Renal cortical epithelial cell (primary cell): Measurements from ENCODE around the gene ITGB2. TPM values are rescaled to one million over a fixed set of nuclear protein-coding genes. Genes with fewer than 3 reads are reported as not detected.
A peak's percentile ranks its signal among the peaks of the same experiment; 100 is the strongest.

Experiments
- DNase-seq: peaks from one replicate; pipeline ENCODE4 v3.0.0-alpha.2; 2011; ENCODE audit warnings: low read depth
- total RNA-seq: library from RNA; depleted of rRNA; stranded (reverse); fragments of >200 nt; gene quantifications from 2 replicates; pipeline ENCODE4 v1.2.3, GENCODE V29; 2014

The ITGB2 gene
- total RNA-seq, 1 donor from 2014 or later: 8.8 TPM

GRCh38 chr21:44940116-44940631, 19.5 kb upstream of the ITGB2 start:
- no peak for DNase-seq

- DNase-seq: peak; percentile 31
These were observed 18.9 kb upstream of the ITGB2 start, which contains the start of gene SLX9 for GRCh38 chr21:44939532-44940115. SLX9 (plus strand) TSS chr21:44940029; CDS start chr21:44940058, 29 bp downstream.

GRCh38 chr21:44938772-44939531, 18.3 kb upstream of the ITGB2 start:
- DNase-seq: no peak

- DNase-seq: no peak
These were observed 14.8 kb upstream of the ITGB2 start for GRCh38 chr21:44935533-44935927.

GRCh38 chr21:44934797-44935532, 14.3 kb upstream of the ITGB2 start:
- no peak for DNase-seq

GRCh38 chr21:44934276-44934675, 13.6 kb upstream of the ITGB2 start:
- no peak for DNase-seq

- no peak for DNase-seq
These were observed 13.2 kb upstream of the ITGB2 start for GRCh38 chr21:44933918-44934260.

GRCh38 chr21:44933199-44933917, 12.7 kb upstream of the ITGB2 start:
- DNase-seq: no peak

GRCh38 chr21:44932408-44933181, 11.9 kb upstream of the ITGB2 start:
- DNase-seq: no peak

- DNase-seq: no peak
These were observed 11.1 kb upstream of the ITGB2 start for GRCh38 chr21:44931501-44932407.

GRCh38 chr21:44931137-44931500, 10.4 kb upstream of the ITGB2 start:
- DNase-seq: no peak

- DNase-seq: no peak
These were observed 9.9 kb upstream of the ITGB2 start for GRCh38 chr21:44930543-44930981.

GRCh38 chr21:44929799-44930542, 9.3 kb upstream of the ITGB2 start:
- DNase-seq: no peak

GRCh38 chr21:44929242-44929798, 8.6 kb upstream of the ITGB2 start:
- DNase-seq: no peak

- DNase-seq: peak; percentile 70
These were observed 8.0 kb upstream of the ITGB2 start for GRCh38 chr21:44928500-44929241.

GRCh38 chr21:44927587-44928461, 7.1 kb upstream of the ITGB2 start:
- peak; percentile 86 for DNase-seq

GRCh38 chr21:44927259-44927586, 6.5 kb upstream of the ITGB2 start:
- no peak for DNase-seq
